Neural cell (in vitro differentiated cells): ENCODE measurements around the gene PRDM2. TPM values are rescaled to one million over a fixed set of nuclear protein-coding genes. Genes with fewer than 3 reads are reported as not detected.

Experiments
- H2AFZ ChIP-seq: fragments of 200-600, 300-800 bp; sonication (generic), shearing (Covaris generic); 2 replicates; pipeline ENCODE4 v1.6.0; 2014; ENCODE audit warnings: low read depth, mild to moderate bottlenecking, antibody characterized with exemption, low read length, moderate library complexity
- H3F3A ChIP-seq: fragments of 200-600 bp; shearing (Covaris generic); 2 replicates; pipeline ENCODE4 v1.6.1; 2016; ENCODE audit warnings: mild to moderate bottlenecking, moderate library complexity, mixed read lengths, antibody characterized with exemption, low read length; ENCODE audit not compliant: insufficient read depth, poor library complexity, severe bottlenecking
- H3K27ac ChIP-seq: fragments of 200-600, 300-800 bp; sonication (generic), shearing (Covaris generic); 2 replicates; pipeline ENCODE4 v1.5.1; 2014; ENCODE audit warnings: mild to moderate bottlenecking, low read length, moderate library complexity
- H3K27me3 ChIP-seq: fragments of 300-800, 200-600 bp; sonication (generic), shearing (Covaris generic); 2 replicates; pipeline ENCODE4 v1.6.0; 2014; ENCODE audit warnings: mild to moderate bottlenecking, low read depth, low read length, moderate library complexity; ENCODE audit not compliant: insufficient read depth
- H3K36me3 ChIP-seq: fragments of 300-800, 200-600 bp; sonication (generic), shearing (Covaris generic); 2 replicates; pipeline ENCODE4 v1.5.1; 2014; ENCODE audit warnings: mild to moderate bottlenecking, antibody characterized with exemption, low read length, moderate library complexity; ENCODE audit not compliant: insufficient read depth
- H3K4me2 ChIP-seq: fragments of 300-800, 200-600 bp; sonication (generic), shearing (Covaris generic); 2 replicates; pipeline ENCODE4 v1.6.0; 2014; ENCODE audit warnings: mild to moderate bottlenecking, low read length
- H3K4me3 ChIP-seq: fragments of 300-800, 200-600 bp; sonication (generic), shearing (Covaris generic); 2 replicates; pipeline ENCODE4 v1.5.1; 2014; ENCODE audit warnings: mild to moderate bottlenecking, low read length, moderate library complexity
- H3K79me2 ChIP-seq: fragments of 200-600 bp; shearing (Covaris generic); replicated peaks from 2 replicates; pipeline ENCODE4 v1.6.0; 2014; ENCODE audit warnings: mild to moderate bottlenecking, low read length, moderate library complexity; ENCODE audit not compliant: insufficient read depth
- H3K9ac ChIP-seq: fragments of 300-800, 200-600 bp; sonication (generic), shearing (Covaris generic); 2 replicates; pipeline ENCODE4 v1.6.1; 2016; ENCODE audit warnings: mild to moderate bottlenecking, low read length, mixed read lengths
- H3K9me2 ChIP-seq: fragments of 200-600 bp; shearing (Covaris generic); 2 replicates; pipeline ENCODE4 v1.6.1; 2016; ENCODE audit warnings: mild to moderate bottlenecking, low read length, mixed read lengths; ENCODE audit not compliant: insufficient read depth
- H3K9me3 ChIP-seq: fragments of 200-600, 300-800 bp; sonication (generic), shearing (Covaris generic); 2 replicates; pipeline ENCODE4 v1.6.1; 2016; ENCODE audit warnings: mild to moderate bottlenecking, mixed run types, low read length, moderate library complexity, mixed read lengths
- H4K20me1 ChIP-seq: fragments of 200-600 bp; shearing (Covaris generic); 2 replicates; pipeline ENCODE4 v1.6.1; 2016; ENCODE audit warnings: mild to moderate bottlenecking, mixed run types; ENCODE audit not compliant: insufficient read depth
- EP300 ChIP-seq: fragments of 450-650 bp; conservative IDR thresholded peaks from 2 replicates; pipeline ENCODE4 v1.6.1; 2014; ENCODE audit warnings: antibody characterized with exemption, mild to moderate bottlenecking, moderate library complexity; ENCODE audit not compliant: poor library complexity, severe bottlenecking
- EZH2 ChIP-seq: fragments of 200-600, 300-800 bp; shearing (Covaris generic), sonication (generic); IDR thresholded peaks from 2 replicates; pipeline ENCODE4 v1.6.1; 2014; ENCODE audit warnings: antibody characterized with exemption, low read length, borderline replicate concordance, mild to moderate bottlenecking; ENCODE audit not compliant: insufficient read depth, poor library complexity, severe bottlenecking
- MXI1 ChIP-seq: fragments of 450-650 bp; conservative IDR thresholded peaks from 2 replicates; pipeline ENCODE4 v1.6.1; 2014; ENCODE audit warnings: antibody characterized with exemption, mild to moderate bottlenecking; ENCODE audit not compliant: poor library complexity, severe bottlenecking
- POLR2AphosphoS5 ChIP-seq: IDR thresholded peaks from 2 replicates; pipeline ENCODE4 v1.6.1; 2012
- RAD21 ChIP-seq: fragments of 450-650 bp; conservative IDR thresholded peaks from 2 replicates; pipeline ENCODE4 v1.6.1; 2014; ENCODE audit warnings: antibody characterized with exemption, mild to moderate bottlenecking, moderate library complexity
- REST ChIP-seq: IDR thresholded peaks from 2 replicates; pipeline ENCODE4 v1.6.1; 2012; ENCODE audit warnings: borderline replicate concordance
- SMC3 ChIP-seq: fragments of 450-650 bp; conservative IDR thresholded peaks from 2 replicates; pipeline ENCODE4 v1.6.1; 2014; ENCODE audit warnings: antibody characterized with exemption, mild to moderate bottlenecking, moderate library complexity; ENCODE audit not compliant: poor library complexity
- TAF1 ChIP-seq: IDR thresholded peaks from 2 replicates; pipeline ENCODE4 v1.6.1; 2012; ENCODE audit warnings: low read depth
- polyA plus RNA-seq: library from polyadenylated mRNA; depleted of rRNA; stranded (reverse); fragments of >200 nt; gene quantifications from 2 replicates; pipeline ENCODE4 v1.2.3, GENCODE V29; 2014
- TF ChIP-seq, protein P1 (sequence below): fragments of 450-650 bp; IDR thresholded peaks from 2 replicates; pipeline ENCODE4 v1.5.1; 2014; ENCODE audit warnings: antibody characterized with exemption, mild to moderate bottlenecking, moderate library complexity; ENCODE audit not compliant: poor library complexity, severe bottlenecking

Gene PRDM2
- polyA plus RNA-seq, 1 donor from 2014 or later: 10.7 TPM

GRCh38 chr1:13838236-13838635, 138.2 kb downstream of the PRDM2 start:
- no peak overlapping the region for H3K4me2 ChIP-seq

GRCh38 chr1:13842497-13842896, 142.5 kb downstream of the PRDM2 start:
- Histone ChIP-seq H3K27ac (no peak overlapping the region), H3K9ac (no peak overlapping the region), H3F3A (no peaks in the 10 kb centered on the region), H3K79me2 (no peaks in the 10 kb centered on the region), H3K9me3 (no peaks in the 10 kb centered on the region), H3K4me2 (no peak overlapping the region), H4K20me1 (no peaks in the 10 kb centered on the region), H3K36me3 (no peaks in the 10 kb centered on the region), H2AFZ (no peak overlapping the region), H3K4me3 (no peak overlapping the region), H3K9me2 (no peaks in the 10 kb centered on the region), H3K27me3 (no peaks in the 10 kb centered on the region)
- TF ChIP-seq EP300 (no peak), POLR2AphosphoS5 (no peak), MXI1 (no peak), SMC3 (no peak), TAF1 (no peak), EZH2 (no peak), RAD21 (no peak)
- TF ChIP-seq, protein P1, sequence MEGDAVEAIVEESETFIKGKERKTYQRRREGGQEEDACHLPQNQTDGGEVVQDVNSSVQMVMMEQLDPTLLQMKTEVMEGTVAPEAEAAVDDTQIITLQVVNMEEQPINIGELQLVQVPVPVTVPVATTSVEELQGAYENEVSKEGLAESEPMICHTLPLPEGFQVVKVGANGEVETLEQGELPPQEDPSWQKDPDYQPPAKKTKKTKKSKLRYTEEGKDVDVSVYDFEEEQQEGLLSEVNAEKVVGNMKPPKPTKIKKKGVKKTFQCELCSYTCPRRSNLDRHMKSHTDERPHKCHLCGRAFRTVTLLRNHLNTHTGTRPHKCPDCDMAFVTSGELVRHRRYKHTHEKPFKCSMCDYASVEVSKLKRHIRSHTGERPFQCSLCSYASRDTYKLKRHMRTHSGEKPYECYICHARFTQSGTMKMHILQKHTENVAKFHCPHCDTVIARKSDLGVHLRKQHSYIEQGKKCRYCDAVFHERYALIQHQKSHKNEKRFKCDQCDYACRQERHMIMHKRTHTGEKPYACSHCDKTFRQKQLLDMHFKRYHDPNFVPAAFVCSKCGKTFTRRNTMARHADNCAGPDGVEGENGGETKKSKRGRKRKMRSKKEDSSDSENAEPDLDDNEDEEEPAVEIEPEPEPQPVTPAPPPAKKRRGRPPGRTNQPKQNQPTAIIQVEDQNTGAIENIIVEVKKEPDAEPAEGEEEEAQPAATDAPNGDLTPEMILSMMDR: no peak

More at GRCh38 chr1:13838236-13838635, 138.2 kb downstream of the PRDM2 start:
- TF ChIP-seq SMC3 (no peak), TAF1 (no peak), POLR2AphosphoS5 (no peak), RAD21 (no peak), EP300 (no peak), EZH2 (no peak), REST (no peak), MXI1 (no peak)
- TF ChIP-seq, protein P1: no peak
- Histone ChIP-seq H3K27ac (no peak overlapping the region), H4K20me1 (no peaks in the 10 kb centered on the region), H3K9me2 (no peaks in the 10 kb centered on the region), H2AFZ (no peak overlapping the region), H3K36me3 (no peaks in the 10 kb centered on the region), H3K79me2 (no peaks in the 10 kb centered on the region), H3K9ac (no peak overlapping the region), H3F3A (no peaks in the 10 kb centered on the region), H3K27me3 (no peaks in the 10 kb centered on the region), H3K4me3 (no peak overlapping the region), H3K9me3 (no peaks in the 10 kb centered on the region)
